ENCODE data around the gene SLC25A12. TPM values are rescaled to one million over a fixed set of nuclear protein-coding genes. Genes with fewer than 3 reads are reported as not detected.

The SLC25A12 gene
- total RNA-seq, 1 donor from 2014 or later: 110 TPM

- H3K4me1 ChIP-seq: no peaks in the 10 kb centered on the region
- H3K4me3 ChIP-seq: no peak overlapping the region
- H3K27ac ChIP-seq (replicated peaks): no peak overlapping the region
- H3K9me3 ChIP-seq (replicated peaks): peaks cover 15% of the 10 kb centered on the region
- H3K27me3 ChIP-seq (ENCODE audit: low read depth): no peaks in the 10 kb centered on the region
- TF ChIP-seq CTCF (IDR thresholded peaks at IDR 0.05; ENCODE audit: borderline replicate concordance): no peak
- intact Hi-C loops (cut with micrococcal nuclease): no loop called here
- no peak for DNase-seq
- H3K36me3 ChIP-seq: peaks cover 70% of the 10 kb centered on the region
Observed at GRCh38 chr2:171754254-171754939, 139.6 kb downstream of the SLC25A12 start.

- H3K9me3 ChIP-seq (replicated peaks): no peaks in the 10 kb centered on the region
- intact Hi-C loops (cut with micrococcal nuclease): no loop called here
- no peaks in the 10 kb centered on the region for H3K4me1 ChIP-seq
- TF ChIP-seq CTCF (IDR thresholded peaks at IDR 0.05; ENCODE audit: borderline replicate concordance): no peak
- no peak overlapping the region for H3K27ac ChIP-seq (replicated peaks)
- peaks cover 91% of the 10 kb centered on the region for H3K36me3 ChIP-seq
- no peak for DNase-seq
- no peaks in the 10 kb centered on the region for H3K27me3 ChIP-seq (ENCODE audit: low read depth)
- H3K4me3 ChIP-seq: no peak overlapping the region
Observed at GRCh38 chr2:171747371-171747770, 146.7 kb downstream of the SLC25A12 start.

GRCh38 chr2:171745806-171746205 is 148.2 kb downstream of the SLC25A12 start:
- H3K36me3 ChIP-seq: peaks cover 94% of the 10 kb centered on the region
- no peak for TF ChIP-seq CTCF (IDR thresholded peaks at IDR 0.05; ENCODE audit: borderline replicate concordance)

GRCh38 chr2:171745141-171745540 is 148.9 kb downstream of the SLC25A12 start:
- H3K36me3 ChIP-seq: peaks cover 88% of the 10 kb centered on the region
- no peaks in the 10 kb centered on the region for H3K4me1 ChIP-seq
- H3K27ac ChIP-seq (replicated peaks): no peak overlapping the region
- H3K9me3 ChIP-seq (replicated peaks): no peaks in the 10 kb centered on the region
- no peak for TF ChIP-seq CTCF (IDR thresholded peaks at IDR 0.05; ENCODE audit: borderline replicate concordance)
- H3K4me3 ChIP-seq: no peak overlapping the region
- H3K27me3 ChIP-seq (ENCODE audit: low read depth): no peaks in the 10 kb centered on the region
- intact Hi-C loops (cut with micrococcal nuclease): no loop called here
- no peak for DNase-seq

More at GRCh38 chr2:171745806-171746205, 148.2 kb downstream of the SLC25A12 start:
- H3K4me1 ChIP-seq: no peaks in the 10 kb centered on the region
- intact Hi-C loops (cut with micrococcal nuclease): no loop called here
- DNase-seq: no peak
- H3K9me3 ChIP-seq (replicated peaks): no peaks in the 10 kb centered on the region
- H3K27me3 ChIP-seq (ENCODE audit: low read depth): no peaks in the 10 kb centered on the region
- no peak overlapping the region for H3K27ac ChIP-seq (replicated peaks)
- H3K4me3 ChIP-seq: no peak overlapping the region

- no peaks in the 10 kb centered on the region for H3K4me1 ChIP-seq
- no peak for DNase-seq
- H3K36me3 ChIP-seq: peaks cover 82% of the 10 kb centered on the region
Observed at GRCh38 chr2:171742760-171743159, 151.3 kb downstream of the SLC25A12 start.

More at GRCh38 chr2:171742760-171743159, 151.3 kb downstream of the SLC25A12 start:
- Histone ChIP-seq H3K9me3 (replicated peaks) (no peaks in the 10 kb centered on the region), H3K27ac (replicated peaks) (no peak overlapping the region), H3K27me3 (ENCODE audit: low read depth) (no peaks in the 10 kb centered on the region), H3K4me3 (no peak overlapping the region)
- TF ChIP-seq CTCF (IDR thresholded peaks at IDR 0.05; ENCODE audit: borderline replicate concordance): no peak
- intact Hi-C loops (cut with micrococcal nuclease): no loop called here
